GM10266 (cell line): ENCODE data around the gene TSSK6.
A peak's percentile ranks its signal among the peaks of the same experiment; 100 is the strongest.

Source experiments
- DNase-seq: peaks from one replicate; pipeline ENCODE4 v3.0.0; 2012; ENCODE audit errors: extremely low spot score
- CTCF ChIP-seq: IDR thresholded peaks from 2 replicates; pipeline ENCODE4 v1.5.1; 2012; ENCODE audit warnings: mild to moderate bottlenecking, low read depth; ENCODE audit not compliant: control insufficient read depth, insufficient read depth; ENCODE audit errors: missing control alignments

TSSK6 gene

GRCh38 chr19:19524053-19524452 is 8.7 kb upstream of the TSSK6 start:
- no peak for TF ChIP-seq CTCF
- DNase-seq = no peak

GRCh38 chr19:19523177-19523576 is 7.8 kb upstream of the TSSK6 start:
- no peak for TF ChIP-seq CTCF
- DNase-seq = no peak

GRCh38 chr19:19520989-19521388 is 5.6 kb upstream of the TSSK6 start:
- no peak for DNase-seq
- no peak for TF ChIP-seq CTCF

- TF ChIP-seq CTCF = no peak
- no peak for DNase-seq
Measured at GRCh38 chr19:19517235-19517619, 1.9 kb upstream of the TSSK6 start.

GRCh38 chr19:19515642-19516519 is 533 bp upstream of the TSSK6 start, which contains the start of gene NDUFA13:
Gene NDUFA13 (plus strand): TSS chr19:19516225. CDS start chr19:19516239, 14 bp downstream.
- DNase-seq = peak; percentile 96
- no peak for TF ChIP-seq CTCF

GRCh38 chr19:19514215-19514657 is 1.1 kb downstream of the TSSK6 start:
- TF ChIP-seq CTCF = no peak
- no peak for DNase-seq

- TF ChIP-seq CTCF = no peak
- DNase-seq = no peak
Measured at GRCh38 chr19:19513682-19514081, 1.7 kb downstream of the TSSK6 start.
